Lower lobe of right lung (tissue), 2 donors: ENCODE results near the gene OR2T33. TPM values are rescaled to one million over a fixed set of nuclear protein-coding genes. Genes with fewer than 3 reads are reported as not detected.
"Not testable (repeated sequence)": the region's sequence is repeated elsewhere in the genome, so short reads cannot be mapped to it uniquely, and the experiment has no call there.

Source experiments
- ATAC-seq, 2 donors: fragments of 200-7000 bp; cut with Tn5 transposase; one replicate each; pipeline ENCODE4 v1.9.1; 2020 to 2022; ENCODE audit warnings: mild to moderate bottlenecking in 2 of 2, moderate library complexity in 2 of 2
- DNase-seq: peaks from one replicate; pipeline ENCODE4 v3.0.0-alpha.2; 2020
- H3K27ac ChIP-seq: fragments of 200-600 bp; one replicate; pipeline ENCODE4 v1.8.0; 2022
- H3K27me3 ChIP-seq: fragments of 200-600 bp; one replicate; pipeline ENCODE4 v1.8.0; 2022; ENCODE audit warnings: low read depth
- H3K36me3 ChIP-seq: fragments of 200-600 bp; one replicate; pipeline ENCODE4 v1.8.0; 2022; ENCODE audit warnings: mild to moderate bottlenecking
- H3K4me1 ChIP-seq: fragments of 200-600 bp; one replicate; pipeline ENCODE4 v1.8.0; 2022
- H3K4me3 ChIP-seq: fragments of 200-600 bp; one replicate; pipeline ENCODE4 v1.8.0; 2022; ENCODE audit warnings: mild to moderate bottlenecking
- H3K9me3 ChIP-seq: fragments of 200-600 bp; one replicate; pipeline ENCODE4 v1.8.0; 2022
- CTCF ChIP-seq: fragments of 200-600 bp; IDR thresholded peaks from one replicate; pipeline ENCODE4 v1.8.0; 2022; ENCODE audit warnings: antibody characterized with exemption, mild to moderate bottlenecking
- intact Hi-C: fragments of 100-400 bp; cut with DNase I; formaldehyde crosslinking; loops from one replicate; pipeline ENCODE4 v1.11.0; 2022
- long read RNA-seq: library from polyadenylated mRNA; unstranded; transcript quantifications from one replicate; pipeline ENCODE4 v2.0.0, GENCODE V29; 2021
- total RNA-seq: library from RNA; stranded (reverse); fragmentation: NEBNext Ultra II Directional; extraction: Animal tissue kit (Norgen Biotek cat#: 25700); gene quantifications from one replicate; pipeline ENCODE4 v1.2.1, GENCODE V29; 2021
- donor health status: DM: no; HTN: yes; CAD: no; lungs with severe emphysema.

The OR2T33 gene
- not detected for total RNA-seq
- long read RNA-seq = 0 reads

GRCh38 chr1:248277876-248278275, at the start of gene OR2T33:
TSS of gene OR2T33 (minus strand) at chr1:248277976. CDS start at chr1:248273814, 4,162 bp downstream.
- H3K27ac ChIP-seq = no peak within 1 kb of the TSS
- no peak within 1 kb of the TSS for H3K4me3 ChIP-seq
- H3K36me3 ChIP-seq = no peaks in the 10 kb centered on the region
- no peaks in the 10 kb centered on the region for H3K9me3 ChIP-seq
- TF ChIP-seq CTCF = no peak
- no peaks in the 10 kb centered on the region for H3K27me3 ChIP-seq
- ATAC-seq = no peak
- no peaks in the 10 kb centered on the region for H3K4me1 ChIP-seq
- DNase-seq = no peak
- intact Hi-C loops = no loop called here

GRCh38 chr1:248324468-248324867, 46.7 kb upstream of the OR2T33 start, which contains the start of gene OR2M7:
TSS of gene OR2M7 (minus strand) at chr1:248324568. CDS start at chr1:248324568, 0 bp downstream.
- intact Hi-C loops = no loop called here
- Histone ChIP-seq H3K4me1 (no peaks in the 10 kb centered on the region), H3K36me3 (no peaks in the 10 kb centered on the region), H3K27me3 (no peaks in the 10 kb centered on the region), H3K9me3 (no peaks in the 10 kb centered on the region), H3K4me3 (no peak within 1 kb of the TSS), H3K27ac (no peak within 1 kb of the TSS)
- no peak for ATAC-seq
- TF ChIP-seq CTCF = no peak
- DNase-seq = no peak

- Histone ChIP-seq H3K4me1 (no peaks in the 10 kb centered on the region), H3K27me3 (no peaks in the 10 kb centered on the region), H3K9me3 (no peaks in the 10 kb centered on the region), H3K4me3 (no peak overlapping the region), H3K27ac (no peak overlapping the region), H3K36me3 (no peaks in the 10 kb centered on the region)
- intact Hi-C loops = no loop called here
- TF ChIP-seq CTCF = no peak
- DNase-seq = no peak
- no peak for ATAC-seq
These were observed 39.0 kb upstream of the OR2T33 start for GRCh38 chr1:248316796-248317195.

- H3K4me3 ChIP-seq, DNase-seq, H3K27ac ChIP-seq, H3K4me1 ChIP-seq, intact Hi-C loops, ATAC-seq, H3K9me3 ChIP-seq, H3K36me3 ChIP-seq, H3K27me3 ChIP-seq: not testable (repeated sequence)
These were observed 29.0 kb upstream of the OR2T33 start for GRCh38 chr1:248306740-248307139.

- ATAC-seq (no peak), DNase-seq (no peak)
- Histone ChIP-seq H3K27ac (no peak overlapping the region), H3K4me1 (no peaks in the 10 kb centered on the region), H3K27me3 (no peaks in the 10 kb centered on the region), H3K36me3 (no peaks in the 10 kb centered on the region), H3K4me3 (no peak overlapping the region), H3K9me3 (no peaks in the 10 kb centered on the region)
- intact Hi-C loops = no loop called here
- no peak for TF ChIP-seq CTCF
These were observed 28.3 kb upstream of the OR2T33 start for GRCh38 chr1:248306103-248306502.

GRCh38 chr1:248305672-248306071, 27.9 kb upstream of the OR2T33 start:
- H3K36me3 ChIP-seq, H3K9me3 ChIP-seq, H3K27me3 ChIP-seq, H3K4me1 ChIP-seq, intact Hi-C loops, DNase-seq, H3K4me3 ChIP-seq, H3K27ac ChIP-seq, ATAC-seq: not testable (repeated sequence)

GRCh38 chr1:248303324-248303723, 25.5 kb upstream of the OR2T33 start, which contains the start of gene OR2T12:
TSS of gene OR2T12 (minus strand) at chr1:248303424. CDS start at chr1:248295578, 7,846 bp downstream.
- Histone ChIP-seq H3K36me3 (no peaks in the 10 kb centered on the region), H3K27ac (no peak within 1 kb of the TSS), H3K9me3 (no peaks in the 10 kb centered on the region), H3K27me3 (no peaks in the 10 kb centered on the region), H3K4me3 (no peak within 1 kb of the TSS), H3K4me1 (no peaks in the 10 kb centered on the region)
- intact Hi-C loops = no loop called here
- TF ChIP-seq CTCF = no peak
- DNase-seq (no peak), ATAC-seq (no peak)
